CD4-positive, CD25-positive, alpha-beta regulatory T cell (primary cell): Measurements from ENCODE around the gene IDI1. TPM values are rescaled to one million over a fixed set of nuclear protein-coding genes. Genes with fewer than 3 reads are reported as not detected.

Experiments used
- ATAC-seq, 2 donors: fragments of 150-1000 bp; cut with Tn5 transposase; one replicate each; pipeline ENCODE4 v1.10.0; 2021; ENCODE audit warnings: low read depth in 2 of 2, moderate number of reproducible peaks in 2 of 2, moderate library complexity in 1 of 2
- DNase-seq, 3 donors: peaks; one replicate each; pipeline versions ENCODE4 v3.0.0 to v3.0.0-alpha.2; 2012 to 2022; ENCODE audit warnings: mixed read lengths in 1 of 3
- H3K27ac ChIP-seq: one replicate; pipeline ENCODE4 v1.7.0; 2013; ENCODE audit warnings: mild to moderate bottlenecking, low read length; ENCODE audit not compliant: insufficient read depth, poor library complexity, severe bottlenecking
- H3K27me3 ChIP-seq: one replicate; pipeline ENCODE4 v1.7.0; 2013; ENCODE audit warnings: low read length; ENCODE audit not compliant: control insufficient read depth, insufficient read depth
- H3K36me3 ChIP-seq: one replicate; pipeline ENCODE4 v1.7.0; 2013; ENCODE audit warnings: mild to moderate bottlenecking, low read length, moderate library complexity; ENCODE audit not compliant: control insufficient read depth, insufficient read depth
- H3K4me1 ChIP-seq: 2 replicates; pipeline ENCODE4 v1.7.0; 2013; ENCODE audit warnings: mild to moderate bottlenecking, low read length; ENCODE audit not compliant: insufficient read depth, control insufficient read depth, poor library complexity, severe bottlenecking
- H3K4me3 ChIP-seq: one replicate; pipeline ENCODE4 v1.7.0; 2013; ENCODE audit warnings: low read depth, mild to moderate bottlenecking, low read length, moderate library complexity
- H3K9me3 ChIP-seq, 2 experiments: 1 replicate in 1 of 2; 2 replicates in 1 of 2; pipeline ENCODE4 v1.7.0; 2013; ENCODE audit warnings: low read length in 2 of 2, mild to moderate bottlenecking in 1 of 2, moderate library complexity in 1 of 2; ENCODE audit not compliant: control insufficient read depth in 2 of 2
- H3K27ac Mint-ChIP-seq, 3 donors: one replicate each; pipeline ENCODE4 v1.8.0; 2020 to 2022; ENCODE audit warnings: mild to moderate bottlenecking in 3 of 3, mixed read lengths in 3 of 3, moderate library complexity in 2 of 3
- H3K27me3 Mint-ChIP-seq: one replicate; pipeline ENCODE4 v1.8.0; 2022; ENCODE audit warnings: mild to moderate bottlenecking, mixed read lengths
- H3K36me3 Mint-ChIP-seq: one replicate; pipeline ENCODE4 v1.8.0; 2020; ENCODE audit warnings: mixed read lengths
- H3K4me1 Mint-ChIP-seq, 4 donors: one replicate each; pipeline ENCODE4 v1.8.0; 2020 to 2022; ENCODE audit warnings: mixed read lengths in 4 of 4, mild to moderate bottlenecking in 1 of 4
- H3K4me3 Mint-ChIP-seq, 4 donors: one replicate each; pipeline ENCODE4 v1.8.0; 2020 to 2022; ENCODE audit warnings: mild to moderate bottlenecking in 4 of 4, mixed read lengths in 4 of 4, moderate library complexity in 3 of 4
- H3K9me3 Mint-ChIP-seq, 7 donors: one replicate each; pipeline ENCODE4 v1.8.0; 2020 to 2022; ENCODE audit warnings: mixed read lengths in 7 of 7, mild to moderate bottlenecking in 3 of 7, moderate library complexity in 2 of 7
- polyA plus RNA-seq, 4 donors: library from polyadenylated mRNA; unstranded; fragments of 300-500 nt; fragmentation: Illumina TruSeq; gene quantifications; one replicate each; pipeline ENCODE4 v1.2.3, GENCODE V29; 2021
- total RNA-seq: library from RNA; stranded (reverse); gene quantifications from one replicate; pipeline ENCODE4 v1.2.3, GENCODE V29; 2022

The IDI1 gene
- total and polyA plus RNA-seq, 5 donors from 2014 or later: 47.0 to 179 (median 50.2) TPM

DNA sequence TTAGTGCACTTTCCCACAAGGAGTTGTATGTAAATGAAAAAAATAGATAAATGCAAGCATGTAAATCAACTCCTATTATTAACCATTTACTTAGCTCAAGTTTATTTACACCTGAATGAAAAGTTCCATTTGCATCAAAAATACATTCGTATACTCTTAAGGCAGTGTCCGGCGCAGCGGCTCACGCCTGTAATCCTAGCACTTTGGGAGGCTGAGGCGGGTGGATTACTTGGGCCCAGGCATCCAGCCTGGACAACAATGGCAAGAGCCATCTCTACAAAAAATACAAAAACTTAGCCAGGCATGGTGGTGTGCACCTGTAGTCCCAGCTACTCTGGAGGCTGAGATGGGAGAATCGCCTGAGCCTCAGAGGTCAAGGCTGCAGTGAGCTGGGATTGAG is 19.1 kb downstream of the IDI1 start:
- no peaks in the 10 kb centered on the region for H3K9me3 Mint-ChIP-seq
- Histone ChIP-seq H3K36me3 (no peaks in the 10 kb centered on the region), H3K4me3 (no peak overlapping the region), H3K27me3 (no peaks in the 10 kb centered on the region), H3K4me1 (no peaks in the 10 kb centered on the region), H3K9me3 (no peaks in the 10 kb centered on the region), H3K27ac (no peak overlapping the region)
- H3K36me3 Mint-ChIP-seq: peaks cover 4% of the 10 kb centered on the region
- H3K4me3 Mint-ChIP-seq: no peak overlapping the region
- no peaks in the 10 kb centered on the region for H3K4me1 Mint-ChIP-seq
- H3K27me3 Mint-ChIP-seq: no peaks in the 10 kb centered on the region
- no peak for DNase-seq
- no peak overlapping the region for H3K27ac Mint-ChIP-seq
- ATAC-seq: no peak

DNA sequence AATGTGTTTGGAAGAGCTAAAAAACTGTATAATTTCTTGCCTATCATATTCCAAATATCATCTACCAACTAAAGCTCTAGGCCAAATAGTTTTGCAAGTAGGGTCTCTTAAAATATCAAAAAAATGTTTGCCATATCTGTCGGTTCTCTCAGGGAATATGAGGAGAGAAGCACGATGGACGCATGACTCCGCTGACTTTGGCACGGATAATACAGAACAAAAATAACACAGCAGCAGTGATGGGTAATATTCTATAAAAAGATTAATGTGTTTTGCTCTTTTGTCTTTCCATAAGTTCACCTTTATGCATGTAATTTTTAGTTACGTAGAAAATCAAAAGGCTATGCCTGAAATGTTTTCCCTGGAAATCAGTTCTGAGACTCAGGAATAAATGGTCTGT is 22.3 kb downstream of the IDI1 start:
- peaks cover 7% of the 10 kb centered on the region for H3K36me3 Mint-ChIP-seq

DNA sequence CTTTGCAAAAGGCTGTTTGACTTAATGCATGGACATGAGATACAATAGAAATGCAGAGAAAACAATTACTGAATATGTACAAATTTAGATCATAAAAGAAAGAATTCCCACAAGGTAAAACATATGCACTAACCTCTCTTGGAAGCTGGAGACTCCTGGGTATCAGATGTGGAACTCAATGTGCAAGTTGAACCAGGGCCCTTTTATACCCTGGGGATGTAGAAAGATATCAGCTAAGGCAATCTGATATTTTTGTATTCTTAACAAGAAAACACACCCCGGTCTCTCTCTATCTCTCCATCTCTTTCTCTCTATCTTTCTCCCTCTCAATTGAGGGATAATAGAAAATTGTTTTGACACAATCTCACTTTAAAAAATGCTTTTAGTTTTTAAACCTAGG is 23.2 kb downstream of the IDI1 start, which contains the start of gene IDI2:
TSS of gene IDI2 (minus strand) at position 177 of the 400 bp plus-strand sequence. CDS start 1,136 bp downstream, outside the sequence.
- Mint-ChIP-seq H3K9me3 (no peaks in the 10 kb centered on the region), H3K36me3 (peaks cover 7% of the 10 kb centered on the region), H3K27me3 (no peaks in the 10 kb centered on the region), H3K4me1 (no peaks in the 10 kb centered on the region), H3K27ac (no peak within 1 kb of the TSS), H3K4me3 (no peak within 1 kb of the TSS)
- Histone ChIP-seq H3K9me3 (no peaks in the 10 kb centered on the region), H3K27me3 (no peaks in the 10 kb centered on the region), H3K27ac (no peak within 1 kb of the TSS), H3K4me3 (no peak within 1 kb of the TSS), H3K4me1 (no peaks in the 10 kb centered on the region), H3K36me3 (no peaks in the 10 kb centered on the region)
- ATAC-seq (no peak), DNase-seq (no peak)

More for the DNA sequence above, 22.3 kb downstream of the IDI1 start:
- H3K9me3 ChIP-seq: no peaks in the 10 kb centered on the region
- DNase-seq (no peak), ATAC-seq (no peak)
- Mint-ChIP-seq H3K9me3 (no peaks in the 10 kb centered on the region), H3K27me3 (no peaks in the 10 kb centered on the region), H3K4me3 (no peak overlapping the region), H3K4me1 (no peaks in the 10 kb centered on the region), H3K27ac (no peak overlapping the region)
- H3K4me1 ChIP-seq: no peaks in the 10 kb centered on the region
- no peak overlapping the region for H3K4me3 ChIP-seq
- no peak overlapping the region for H3K27ac ChIP-seq
- no peaks in the 10 kb centered on the region for H3K36me3 ChIP-seq
- H3K27me3 ChIP-seq: no peaks in the 10 kb centered on the region

DNA sequence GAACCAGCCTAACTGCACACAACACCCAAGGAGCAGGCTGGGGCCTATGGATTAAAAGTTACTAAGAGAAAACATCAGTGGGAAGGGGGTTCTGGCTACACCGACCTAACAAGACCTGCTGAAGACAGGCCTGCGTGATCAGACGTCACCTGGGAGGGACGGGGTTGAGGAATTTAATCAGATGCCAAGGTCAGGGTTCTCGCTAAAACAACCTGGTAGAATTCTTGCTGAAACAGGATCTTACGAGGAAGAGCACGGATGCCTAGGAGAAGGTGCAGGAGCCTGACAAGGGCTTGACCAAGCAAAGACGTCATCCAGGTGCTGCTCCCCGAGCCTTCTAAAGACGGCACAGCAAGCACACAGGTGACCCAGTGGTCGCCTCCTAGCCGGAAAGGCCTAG is 24.8 kb downstream of the IDI1 start:
- ATAC-seq: no peak

DNA sequence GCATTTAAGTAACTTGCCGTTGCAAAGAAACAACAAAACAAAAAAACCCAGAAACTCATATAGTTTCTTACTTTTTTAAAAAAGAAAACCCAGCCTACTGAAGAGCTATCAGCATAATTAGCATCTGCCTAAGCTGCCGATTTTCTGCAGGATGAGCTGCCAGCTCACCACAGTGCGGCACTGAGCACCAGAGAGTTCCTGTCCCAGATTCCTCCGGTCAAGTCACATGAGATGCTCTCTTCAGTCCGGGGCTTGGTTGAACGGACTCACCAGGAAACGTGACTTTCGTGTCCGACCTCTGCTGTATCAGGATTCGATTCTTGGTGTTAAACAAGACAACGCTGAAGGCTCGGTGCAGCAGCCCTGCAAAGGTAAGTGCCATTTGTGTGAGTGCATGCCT is 26.5 kb downstream of the IDI1 start:
- Histone ChIP-seq H3K4me1 (no peaks in the 10 kb centered on the region), H3K27me3 (no peaks in the 10 kb centered on the region), H3K27ac (no peak overlapping the region), H3K4me3 (no peak overlapping the region), H3K9me3 (no peaks in the 10 kb centered on the region), H3K36me3 (peaks cover 17% of the 10 kb centered on the region)
- Mint-ChIP-seq H3K4me3 (no peak overlapping the region), H3K27ac (peak overlapping the region in 1 of 3 donors; percentile 23), H3K27me3 (no peaks in the 10 kb centered on the region), H3K4me1 (no peaks in the 10 kb centered on the region), H3K9me3 (no peaks in the 10 kb centered on the region), H3K36me3 (peaks cover 15% of the 10 kb centered on the region)
- DNase-seq: no peak
- no peak for ATAC-seq

More for the DNA sequence above, 24.8 kb downstream of the IDI1 start:
- Mint-ChIP-seq H3K9me3 (no peaks in the 10 kb centered on the region), H3K27me3 (no peaks in the 10 kb centered on the region), H3K27ac (no peak overlapping the region), H3K36me3 (peaks cover 8% of the 10 kb centered on the region), H3K4me3 (no peak overlapping the region), H3K4me1 (no peaks in the 10 kb centered on the region)
- Histone ChIP-seq H3K4me3 (no peak overlapping the region), H3K27me3 (no peaks in the 10 kb centered on the region), H3K9me3 (no peaks in the 10 kb centered on the region), H3K4me1 (no peaks in the 10 kb centered on the region), H3K36me3 (peaks cover 7% of the 10 kb centered on the region), H3K27ac (no peak overlapping the region)
- no peak for DNase-seq

DNA sequence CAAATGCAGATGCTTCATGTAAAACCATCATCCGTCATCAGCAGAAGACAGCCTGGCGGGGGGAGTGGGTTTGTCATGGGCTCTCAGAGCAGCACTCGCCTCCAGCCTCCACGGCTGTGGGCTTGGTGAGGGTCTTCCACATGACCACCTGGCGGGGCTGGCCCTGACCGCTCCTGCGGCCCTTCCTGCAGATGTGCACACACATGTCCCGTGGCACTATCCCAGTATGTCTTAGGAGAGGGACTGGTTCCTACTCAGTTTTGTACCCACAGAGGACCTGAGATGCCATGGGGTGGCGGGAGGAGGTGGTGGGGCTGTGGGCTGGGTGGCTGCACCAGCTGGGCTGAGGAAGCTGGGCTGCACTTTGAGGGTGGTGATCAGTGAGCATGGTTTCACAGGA is 28.0 kb downstream of the IDI1 start:
- Mint-ChIP-seq H3K36me3 (peaks cover 25% of the 10 kb centered on the region), H3K27ac (no peak overlapping the region), H3K4me3 (no peak overlapping the region), H3K27me3 (no peaks in the 10 kb centered on the region), H3K4me1 (no peaks in the 10 kb centered on the region), H3K9me3 (no peaks in the 10 kb centered on the region)
- no peaks in the 10 kb centered on the region for H3K27me3 ChIP-seq
- no peak overlapping the region for H3K27ac ChIP-seq
- ATAC-seq (no peak), DNase-seq (no peak)
- no peaks in the 10 kb centered on the region for H3K4me1 ChIP-seq
- H3K36me3 ChIP-seq: peaks cover 29% of the 10 kb centered on the region
- H3K4me3 ChIP-seq: no peak overlapping the region
- no peaks in the 10 kb centered on the region for H3K9me3 ChIP-seq

DNA sequence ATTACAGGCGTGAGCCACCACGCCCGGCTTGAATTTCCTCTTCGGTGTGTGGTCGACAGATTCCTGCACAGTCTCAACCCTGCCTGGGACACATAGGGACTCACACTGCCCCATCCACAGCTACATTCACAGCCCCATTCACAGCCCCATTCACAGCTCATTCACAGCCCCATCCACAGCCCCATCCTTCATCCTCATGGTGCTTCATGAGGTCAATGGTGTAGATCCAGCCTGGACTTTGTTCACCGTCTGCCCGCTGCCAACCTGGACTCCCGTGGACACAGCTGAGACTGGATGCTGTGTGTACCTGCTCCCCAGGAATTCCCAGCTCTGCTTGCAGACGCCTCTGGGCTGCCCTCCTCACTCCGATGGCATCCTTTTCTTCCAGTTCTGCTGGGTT is 28.5 kb downstream of the IDI1 start:
- Mint-ChIP-seq H3K27me3 (no peaks in the 10 kb centered on the region), H3K36me3 (peaks cover 25% of the 10 kb centered on the region), H3K27ac (peak overlapping the region in 1 of 3 donors; percentile 56), H3K9me3 (no peaks in the 10 kb centered on the region), H3K4me1 (no peaks in the 10 kb centered on the region), H3K4me3 (no peak overlapping the region)
- no peaks in the 10 kb centered on the region for H3K4me1 ChIP-seq
- DNase-seq (no peak), ATAC-seq (no peak)
- no peak overlapping the region for H3K4me3 ChIP-seq
- H3K27me3 ChIP-seq: no peaks in the 10 kb centered on the region
- peaks cover 34% of the 10 kb centered on the region for H3K36me3 ChIP-seq
- no peaks in the 10 kb centered on the region for H3K9me3 ChIP-seq
- H3K27ac ChIP-seq: no peak overlapping the region

DNA sequence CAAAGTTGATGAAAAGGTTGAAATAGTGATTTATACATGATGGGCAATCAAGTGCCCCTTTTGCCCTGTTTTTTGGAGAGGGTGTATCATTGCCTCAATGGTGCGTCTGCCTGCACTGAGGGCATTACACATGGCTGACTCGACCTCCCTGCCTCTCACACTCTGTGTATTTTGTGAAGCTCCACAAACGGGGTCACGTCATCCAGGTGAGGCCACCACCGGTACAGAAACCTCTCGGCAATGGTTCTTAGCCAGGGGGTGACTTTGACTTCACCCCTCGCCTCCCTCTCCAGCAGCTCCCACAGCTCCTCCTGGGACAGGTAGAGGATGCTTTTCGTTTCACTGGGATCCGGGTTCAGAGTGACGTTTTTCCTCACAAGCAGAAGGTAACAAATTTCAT is 29.6 kb downstream of the IDI1 start:
- Mint-ChIP-seq H3K27me3 (no peaks in the 10 kb centered on the region), H3K9me3 (no peaks in the 10 kb centered on the region), H3K36me3 (peaks cover 31% of the 10 kb centered on the region), H3K4me3 (no peak overlapping the region), H3K27ac (no peak overlapping the region), H3K4me1 (no peaks in the 10 kb centered on the region)
- no peaks in the 10 kb centered on the region for H3K27me3 ChIP-seq
- no peaks in the 10 kb centered on the region for H3K9me3 ChIP-seq
- no peak for ATAC-seq
- peaks cover 40% of the 10 kb centered on the region for H3K36me3 ChIP-seq
- H3K4me1 ChIP-seq: no peaks in the 10 kb centered on the region
- no peak overlapping the region for H3K27ac ChIP-seq
- H3K4me3 ChIP-seq: no peak overlapping the region
- no peak for DNase-seq
